DMS53 treated with DMSO at 0.1 percent for 48 hours (cell line): ENCODE measurements around the gene GRK5.
"Not testable (repeated sequence)": the region's sequence is repeated elsewhere in the genome, so short reads cannot be mapped to it uniquely, and the experiment has no call there.

ENCODE experiments used
- DNase-seq: peaks from one replicate; lab custom pipeline; 2025; ENCODE audit not compliant: unreplicated experiment; lab: John Stamatoyannopoulos, UW

The GRK5 gene

GRCh38 chr10:119207366-119207666 lies at the start of gene GRK5:
Gene GRK5, plus strand, starts transcription at chr10:119207571. Its CDS starts 347 bp downstream, at chr10:119207918.
- peak; percentile 69 for DNase-seq

GRCh38 chr10:119159332-119159731 lies 48.0 kb upstream of the GRK5 start:
- DNase-seq, result no peak

GRCh38 chr10:119161680-119162451 lies 45.5 kb upstream of the GRK5 start:
- no peak for DNase-seq

- DNase-seq, result no peak
These were observed 44.8 kb upstream of the GRK5 start for GRCh38 chr10:119162452-119163092.

- peak; percentile 61 for DNase-seq
These were observed 41.9 kb upstream of the GRK5 start, which contains the start of gene SFXN4 for GRCh38 chr10:119165171-119166117. Gene SFXN4, minus strand, starts transcription at chr10:119165714. Its CDS starts 67 bp downstream, at chr10:119165647.

GRCh38 chr10:119166118-119166500 lies 41.3 kb upstream of the GRK5 start:
- no peak for DNase-seq

GRCh38 chr10:119166564-119166963 lies 40.8 kb upstream of the GRK5 start:
- DNase-seq, result no peak

GRCh38 chr10:119167041-119167440 lies 40.3 kb upstream of the GRK5 start:
- no peak for DNase-seq

- DNase-seq, result no peak
These were observed 33.3 kb upstream of the GRK5 start for GRCh38 chr10:119174109-119174508.

GRCh38 chr10:119176166-119176565 lies 31.2 kb upstream of the GRK5 start:
- no peak for DNase-seq

GRCh38 chr10:119177708-119178371 lies 29.5 kb upstream of the GRK5 start:
- no peak for DNase-seq

GRCh38 chr10:119178372-119179119 lies 28.8 kb upstream of the GRK5 start, which contains the start of gene PRDX3:
Gene PRDX3, minus strand, starts transcription at chr10:119178812. Its CDS starts 22 bp downstream, at chr10:119178790.
- peak; percentile 85 for DNase-seq

- DNase-seq, result not testable (repeated sequence)
These were observed 26.4 kb upstream of the GRK5 start for GRCh38 chr10:119180850-119181400.

GRCh38 chr10:119183664-119184412 lies 23.5 kb upstream of the GRK5 start:
- DNase-seq, result no peak

GRCh38 chr10:119189811-119190282 lies 17.5 kb upstream of the GRK5 start:
- DNase-seq, result no peak

- no peak for DNase-seq
These were observed 17.0 kb upstream of the GRK5 start for GRCh38 chr10:119190353-119190752.

GRCh38 chr10:119190954-119191785 lies 16.2 kb upstream of the GRK5 start:
- no peak for DNase-seq

- DNase-seq, result no peak
These were observed 15.5 kb upstream of the GRK5 start for GRCh38 chr10:119191881-119192280.
